Ectodermal cell (in vitro differentiated cells): ENCODE measurements around the gene NCCRP1.
A peak's percentile ranks its signal among the peaks of the same experiment; 100 is the strongest.
"Not testable (repeated sequence)": the region's sequence is repeated elsewhere in the genome, so short reads cannot be mapped to it uniquely, and the experiment has no call there.

Experiments used
- H3K27ac ChIP-seq: 2 replicates; pipeline ENCODE4 v1.7.0; 2013; ENCODE audit warnings: mild to moderate bottlenecking, low read depth, low read length; ENCODE audit not compliant: insufficient read depth, poor library complexity, severe bottlenecking
- H3K27me3 ChIP-seq: 2 replicates; pipeline ENCODE4 v1.7.0; 2013; ENCODE audit warnings: mild to moderate bottlenecking, low read length; ENCODE audit not compliant: insufficient read depth, control insufficient read depth, poor library complexity, severe bottlenecking
- H3K36me3 ChIP-seq: one replicate; pipeline ENCODE4 v1.7.0; 2013; ENCODE audit warnings: low read length; ENCODE audit not compliant: control insufficient read depth, insufficient read depth
- H3K4me1 ChIP-seq: one replicate; pipeline ENCODE4 v1.7.0; 2013; ENCODE audit warnings: low read length; ENCODE audit not compliant: control insufficient read depth, insufficient read depth
- H3K4me3 ChIP-seq: 2 replicates; pipeline ENCODE4 v1.7.0; 2013; ENCODE audit warnings: low read depth, low read length, control low read depth; ENCODE audit not compliant: insufficient read depth
- H3K9me3 ChIP-seq: 2 replicates; pipeline ENCODE4 v1.7.0; 2013; ENCODE audit warnings: mild to moderate bottlenecking, low read length, moderate library complexity; ENCODE audit not compliant: control insufficient read depth
- WGBS, 2 experiments: methylation state at CpG; one replicate each; pipeline ENCODE4 v1.1.7; 2013; ENCODE audit warnings: missing lambda C conversion rate in 2 of 2; 5-methylcytosine and 5-hydroxymethylcytosine counted together

The NCCRP1 gene

DNA sequence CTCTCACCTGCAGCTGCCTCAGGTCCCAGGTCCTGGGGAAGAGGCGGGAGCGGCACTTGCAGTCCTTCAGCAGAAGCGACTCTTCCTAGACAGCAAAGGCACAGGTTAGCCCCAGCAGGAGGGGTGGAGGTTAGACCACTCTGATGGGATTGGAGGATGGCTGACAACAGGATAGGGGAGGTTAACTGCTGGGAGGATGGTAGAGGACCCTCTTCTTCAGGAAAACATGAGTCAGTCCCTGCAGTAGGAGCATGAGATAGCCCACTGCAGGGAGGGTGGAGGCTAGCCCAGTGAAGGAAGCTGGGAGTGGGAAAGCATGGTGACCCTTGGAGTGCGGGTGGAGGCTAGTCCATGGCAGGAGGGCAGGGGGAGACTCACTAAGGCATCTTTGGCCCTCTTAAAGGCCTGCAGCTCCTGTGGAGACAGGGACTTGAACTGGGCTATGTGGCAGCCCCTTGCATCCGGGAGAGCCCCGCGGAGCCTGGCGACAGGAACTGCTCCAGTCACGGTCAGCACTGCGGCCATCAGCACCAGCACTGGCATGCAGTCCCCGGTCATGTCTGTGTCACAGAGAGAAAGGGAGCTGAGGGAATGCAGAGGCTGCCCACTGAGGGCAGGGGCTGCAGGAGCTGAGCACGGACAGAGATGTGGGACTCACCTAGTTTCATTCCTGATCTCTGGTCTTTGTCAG is 47.8 kb downstream of the NCCRP1 start, which contains the start of gene IFNL3:
Gene IFNL3, minus strand, starts transcription at position 597 of the 691 bp plus-strand sequence. Its CDS starts 39 bp downstream, at position 558.
- H3K27ac ChIP-seq: not testable (repeated sequence)

GRCh38 chr19:39245166-39245565 is 48.4 kb downstream of the NCCRP1 start:
- not testable (repeated sequence) for H3K4me1 ChIP-seq
- no CpG with 5 or more reads among the region's 1 CpG for WGBS, 2 experiments

More for the DNA sequence above, 47.8 kb downstream of the NCCRP1 start, which contains the start of gene IFNL3:
- peaks cover 38% of the 10 kb centered on the region for H3K27me3 ChIP-seq
- not testable (repeated sequence) for H3K4me1 ChIP-seq, H3K4me3 ChIP-seq, H3K36me3 ChIP-seq, H3K9me3 ChIP-seq
- 79% methylated on average over 10 to 11 of the region's 12 CpGs for WGBS, 2 experiments

DNA sequence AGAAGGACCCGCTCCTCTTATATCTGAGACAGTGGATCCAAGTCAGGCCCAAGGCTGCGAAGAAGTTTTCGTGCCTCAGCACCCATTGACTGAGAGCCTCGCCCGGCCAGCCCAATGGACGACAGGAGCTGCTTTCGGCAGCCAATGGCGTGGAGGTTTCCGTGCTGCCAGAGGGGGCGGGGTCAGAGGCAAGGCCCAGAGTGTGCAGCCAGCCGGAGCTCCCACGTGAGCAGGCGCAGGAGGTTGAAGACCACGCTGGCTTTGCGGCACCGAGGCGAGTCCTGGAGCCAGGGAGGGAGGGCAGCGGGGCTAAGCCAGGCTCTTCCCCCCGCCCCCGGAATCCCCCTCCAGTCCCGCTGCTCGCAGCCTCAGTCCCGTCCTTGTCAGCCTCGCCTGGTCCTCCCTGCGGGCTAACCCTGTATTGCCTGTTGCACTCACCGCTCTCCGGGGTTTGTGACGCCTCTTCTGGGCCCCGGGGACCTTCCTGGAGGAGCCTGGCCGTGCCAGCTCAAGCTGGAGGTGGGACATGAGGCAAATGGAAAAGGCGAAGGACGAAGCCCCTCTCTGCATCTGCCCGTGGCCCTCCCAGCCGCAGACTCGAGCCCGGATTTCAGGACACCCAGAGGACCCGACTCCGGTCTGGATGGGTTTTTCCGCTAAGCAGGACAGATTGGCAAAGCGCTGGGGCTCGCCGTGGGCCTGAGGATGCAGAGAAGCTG is 50.3 kb downstream of the NCCRP1 start:
- WGBS, 2 experiments: 19% methylated on average over 42 of the region's 42 CpGs
- Histone ChIP-seq H3K27me3 (peaks cover 61% of the 10 kb centered on the region), H3K4me3 (peak overlapping the region; percentile 13), H3K36me3 (no peaks in the 10 kb centered on the region), H3K27ac (no peak overlapping the region), H3K9me3 (no peaks in the 10 kb centered on the region), H3K4me1 (no peaks in the 10 kb centered on the region)

More at GRCh38 chr19:39245166-39245565, 48.4 kb downstream of the NCCRP1 start:
- H3K27ac ChIP-seq, H3K4me3 ChIP-seq, H3K9me3 ChIP-seq, H3K36me3 ChIP-seq: not testable (repeated sequence)
- H3K27me3 ChIP-seq: peaks cover 44% of the 10 kb centered on the region

GRCh38 chr19:39247701-39248664 is 51.2 kb downstream of the NCCRP1 start:
- WGBS, 2 experiments: 17% methylated on average over 92 of the region's 92 CpGs
- Histone ChIP-seq H3K27me3 (peaks cover 69% of the 10 kb centered on the region), H3K4me3 (peak overlapping the region; percentile 13), H3K27ac (no peak overlapping the region), H3K9me3 (no peaks in the 10 kb centered on the region), H3K36me3 (no peaks in the 10 kb centered on the region), H3K4me1 (no peaks in the 10 kb centered on the region)

- Histone ChIP-seq H3K4me3 (peak within 1 kb of the TSS; percentile 13), H3K27me3 (peaks cover 76% of the 10 kb centered on the region)
Observed at GRCh38 chr19:39248806-39249205, 52.0 kb downstream of the NCCRP1 start, which contains the start of gene IFNL4. TSS of gene IFNL4 (minus strand) at chr19:39248856.

DNA sequence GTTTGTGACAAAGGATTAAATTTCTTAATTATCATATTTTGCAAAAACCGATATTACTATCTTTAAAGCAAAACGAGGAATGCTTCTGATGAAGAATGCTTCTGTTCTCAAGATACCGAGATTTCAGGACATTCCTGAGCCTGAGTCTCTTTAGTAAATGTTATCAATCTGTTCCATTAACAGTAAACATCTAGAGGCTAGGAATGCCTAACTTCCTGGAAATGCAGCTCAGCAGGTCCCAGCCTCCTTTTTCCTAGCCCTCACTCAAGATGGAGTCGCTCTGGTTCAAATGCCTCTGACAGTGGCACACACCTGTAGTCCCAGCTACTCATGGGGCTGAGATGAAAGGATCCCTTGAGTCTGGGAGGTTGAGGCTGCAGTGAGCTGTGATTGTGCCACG is 54.3 kb downstream of the NCCRP1 start:
- WGBS, 2 experiments: 87% methylated on average over 5 of the region's 5 CpGs
- H3K4me1 ChIP-seq: no peaks in the 10 kb centered on the region
- no peak overlapping the region for H3K27ac ChIP-seq
- H3K4me3 ChIP-seq: no peak overlapping the region
- peaks cover 69% of the 10 kb centered on the region for H3K27me3 ChIP-seq
- no peaks in the 10 kb centered on the region for H3K36me3 ChIP-seq
- no peaks in the 10 kb centered on the region for H3K9me3 ChIP-seq

More at GRCh38 chr19:39248806-39249205, 52.0 kb downstream of the NCCRP1 start, which contains the start of gene IFNL4:
- Histone ChIP-seq H3K4me1 (no peaks in the 10 kb centered on the region), H3K9me3 (no peaks in the 10 kb centered on the region), H3K27ac (no peak within 1 kb of the TSS), H3K36me3 (no peaks in the 10 kb centered on the region)
- 70 to 73% methylated on average over 13 of the region's 13 CpGs for WGBS, 2 experiments
